ENCODE results near the gene CAPNS1.

DNA sequence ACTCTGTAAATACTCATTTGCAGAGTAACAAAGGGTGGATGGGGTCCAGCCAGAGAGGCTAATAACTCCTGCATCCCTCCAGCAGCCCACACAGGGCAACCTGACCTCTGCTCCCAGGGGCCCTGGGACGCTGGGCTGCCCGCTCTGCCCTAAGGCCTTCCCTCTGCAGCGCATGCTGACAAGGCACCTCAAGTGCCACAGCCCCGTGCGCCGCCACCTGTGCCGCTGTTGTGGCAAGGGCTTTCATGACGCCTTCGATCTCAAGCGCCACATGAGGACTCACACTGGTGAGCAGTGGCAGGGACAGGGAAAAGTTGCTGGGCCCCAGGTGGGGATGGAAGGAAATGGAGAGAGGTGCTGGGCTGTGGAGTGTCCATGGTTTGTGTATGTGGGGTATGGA, 27.2 kb upstream of the CAPNS1 start:
- TF ChIP-seq CTCF (IDR thresholded peaks at IDR 0.05) (no peak), POLR2A (IDR thresholded peaks at IDR 0.05) (no peak)
